ENCODE results near the gene MAMSTR. TPM values are rescaled to one million over a fixed set of nuclear protein-coding genes. Genes with fewer than 3 reads are reported as not detected.
"Not testable (repeated sequence)": the region's sequence is repeated elsewhere in the genome, so short reads cannot be mapped to it uniquely, and the experiment has no call there.

Gene MAMSTR, protein sequence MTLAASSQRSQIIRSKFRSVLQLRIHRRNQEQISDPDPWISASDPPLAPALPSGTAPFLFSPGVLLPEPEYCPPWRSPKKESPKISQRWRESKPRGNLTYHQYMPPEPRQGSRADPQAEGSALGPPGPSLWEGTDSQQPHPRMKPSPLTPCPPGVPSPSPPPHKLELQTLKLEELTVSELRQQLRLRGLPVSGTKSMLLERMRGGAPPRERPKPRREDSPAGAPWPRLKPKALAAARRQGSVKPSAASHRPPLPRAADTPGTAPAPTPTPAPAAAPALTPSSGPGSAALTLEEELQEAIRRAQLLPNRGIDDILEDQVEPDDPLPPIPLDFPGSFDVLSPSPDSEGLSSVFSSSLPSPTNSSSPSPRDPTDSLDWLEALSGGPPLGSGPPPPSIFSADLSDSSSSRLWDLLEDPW
- under 1 TPM; 0.64 to 0.67 TPM for total RNA-seq
- long read RNA-seq, partial matches to known transcripts, result 0 of 3 reads
- long read RNA-seq, other reads (novel, unspliced or antisense), result 3 of 3 reads

DNA sequence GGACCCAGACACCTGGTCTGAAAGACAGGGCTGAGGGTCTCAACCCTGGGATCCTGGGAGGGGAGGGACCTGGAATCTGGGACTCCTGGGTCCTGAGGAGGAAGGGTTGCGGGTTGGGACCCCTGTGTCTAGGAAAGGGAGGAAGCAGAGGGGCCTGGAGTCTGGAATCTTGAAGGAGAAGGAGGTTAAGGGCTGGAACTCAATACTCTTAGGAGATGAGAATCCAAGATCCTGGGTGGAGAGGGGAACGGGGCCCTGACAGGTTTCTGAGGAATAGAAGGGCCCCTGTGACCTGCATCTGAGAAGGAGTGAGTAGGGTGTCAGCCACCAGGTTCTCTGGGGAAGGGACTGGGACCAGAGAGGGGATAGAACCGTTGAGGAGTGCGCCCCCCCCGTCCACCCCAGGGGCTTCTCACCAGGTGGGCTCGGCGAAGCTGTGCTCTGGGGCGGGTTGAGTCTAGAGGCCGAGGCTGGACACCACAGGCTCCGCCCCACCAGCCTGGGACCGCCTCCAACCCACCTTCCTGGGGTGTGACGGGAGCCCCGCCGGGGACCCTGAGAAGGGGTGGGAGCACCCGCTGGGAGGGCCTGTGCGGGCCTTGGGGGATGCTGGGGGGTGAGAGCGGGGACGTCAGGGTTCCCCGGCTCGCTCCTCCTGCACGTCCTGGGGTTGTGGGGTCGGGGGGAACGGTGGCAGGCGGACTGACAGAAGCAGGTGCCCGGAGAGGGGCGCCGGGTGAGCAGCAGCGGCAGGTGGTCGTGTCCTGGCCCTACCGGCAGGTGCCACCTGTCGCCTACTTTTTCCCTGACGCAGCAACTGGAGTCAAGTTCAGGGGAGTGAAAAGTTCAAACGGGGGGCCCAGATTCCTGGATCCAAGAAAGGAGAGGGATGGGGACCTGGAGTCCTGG, at the start of gene MAMSTR:
MAMSTR (minus strand) TSS at position 463 of the 909 bp plus-strand sequence. CDS start 694 bp downstream, outside the sequence.
- intact Hi-C loops (cut with DNase I, micrococcal nuclease), result no loop called here
- no peak for ATAC-seq

DNA sequence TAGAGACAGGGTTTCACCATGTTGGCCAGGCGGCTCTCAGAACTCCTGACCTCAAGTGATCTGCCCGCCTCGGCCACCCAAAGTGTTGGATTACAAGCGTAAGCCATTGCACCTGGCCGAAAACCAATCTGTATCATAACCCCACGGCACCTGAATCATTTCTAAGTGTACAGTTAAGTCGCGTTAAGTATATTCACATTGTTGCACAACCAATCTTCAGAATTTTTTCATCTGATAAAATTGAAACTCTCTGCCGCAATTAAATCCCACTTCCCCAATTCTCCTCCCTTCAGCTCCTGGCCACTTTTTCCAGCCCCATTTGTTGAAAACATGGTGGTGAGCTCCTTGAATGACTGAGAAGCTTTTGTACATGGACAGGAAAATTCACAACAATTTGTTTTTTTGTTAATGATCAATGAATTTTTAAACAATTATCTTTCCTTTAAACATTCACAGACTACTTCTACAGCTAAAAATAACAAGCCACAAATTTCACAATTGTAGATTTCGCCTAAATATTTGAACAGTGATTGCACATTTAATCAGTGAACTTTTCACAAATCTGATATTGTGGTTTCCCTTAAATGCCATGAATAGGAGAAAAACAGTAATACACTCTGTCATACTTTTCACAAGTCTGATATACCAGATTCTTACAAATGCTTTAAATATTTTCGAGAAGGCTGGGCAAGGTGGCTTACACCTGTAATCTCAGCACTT, 49.6 kb upstream of the MAMSTR start:
- intact Hi-C loops (cut with DNase I, micrococcal nuclease), result no loop called here
- DNase-seq (no peak), ATAC-seq (no peak)

More for the DNA sequence above, at the start of gene MAMSTR:
- DNase-seq, result peak; percentile 33 to 36

DNA sequence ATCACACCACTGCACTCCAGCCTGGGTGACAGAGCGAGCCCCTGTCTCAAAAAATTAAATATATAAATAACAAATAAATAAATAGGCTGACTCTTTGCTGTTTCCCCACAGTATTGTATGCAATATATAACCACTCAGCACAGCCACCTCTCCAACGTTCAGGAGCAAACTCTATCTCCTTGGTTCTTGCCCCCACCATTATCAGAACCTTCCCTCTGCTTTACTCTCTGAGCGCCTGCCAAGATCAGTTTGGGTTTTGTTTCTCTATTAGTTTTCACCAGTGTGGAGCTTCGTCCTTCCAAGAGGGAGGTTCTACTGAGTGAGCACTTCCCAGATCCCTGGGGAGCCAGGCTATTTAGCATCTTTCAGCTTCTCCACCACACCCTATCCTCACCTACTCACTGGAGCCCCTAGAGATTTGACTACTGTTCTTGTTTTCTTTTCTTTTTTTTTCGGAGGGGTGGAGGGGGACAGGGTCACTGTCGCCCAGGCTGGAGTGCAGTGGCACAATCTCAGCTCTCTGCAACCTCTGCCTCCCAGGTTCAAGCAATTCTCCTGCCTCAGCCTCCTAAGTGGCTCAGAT, 48.7 kb upstream of the MAMSTR start:
- intact Hi-C loops (cut with DNase I, micrococcal nuclease), result not testable (repeated sequence)

DNA sequence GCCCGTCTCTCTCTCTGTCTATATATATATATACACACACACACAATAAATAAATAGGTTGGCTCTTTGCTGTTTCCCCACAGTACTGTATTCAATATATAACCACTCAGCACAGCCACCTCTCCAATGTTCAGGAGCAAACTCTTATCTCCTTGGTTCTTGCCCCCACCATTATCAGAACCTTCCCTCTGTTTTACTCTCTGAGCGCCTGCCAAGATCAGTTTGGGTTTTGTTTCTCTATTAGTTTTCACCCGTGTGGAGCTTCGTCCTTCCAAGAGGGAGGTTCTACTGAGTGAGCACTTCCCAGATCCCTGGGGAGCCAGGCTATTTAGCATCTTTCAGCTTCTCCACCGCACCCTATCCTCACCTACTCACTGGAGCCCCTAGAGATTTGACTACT, 46.3 kb upstream of the MAMSTR start:
- DNase-seq; ATAC-seq; intact Hi-C loops (cut with DNase I, micrococcal nuclease): not testable (repeated sequence)

More for the DNA sequence above, 48.7 kb upstream of the MAMSTR start:
- not testable (repeated sequence) for DNase-seq, ATAC-seq

DNA sequence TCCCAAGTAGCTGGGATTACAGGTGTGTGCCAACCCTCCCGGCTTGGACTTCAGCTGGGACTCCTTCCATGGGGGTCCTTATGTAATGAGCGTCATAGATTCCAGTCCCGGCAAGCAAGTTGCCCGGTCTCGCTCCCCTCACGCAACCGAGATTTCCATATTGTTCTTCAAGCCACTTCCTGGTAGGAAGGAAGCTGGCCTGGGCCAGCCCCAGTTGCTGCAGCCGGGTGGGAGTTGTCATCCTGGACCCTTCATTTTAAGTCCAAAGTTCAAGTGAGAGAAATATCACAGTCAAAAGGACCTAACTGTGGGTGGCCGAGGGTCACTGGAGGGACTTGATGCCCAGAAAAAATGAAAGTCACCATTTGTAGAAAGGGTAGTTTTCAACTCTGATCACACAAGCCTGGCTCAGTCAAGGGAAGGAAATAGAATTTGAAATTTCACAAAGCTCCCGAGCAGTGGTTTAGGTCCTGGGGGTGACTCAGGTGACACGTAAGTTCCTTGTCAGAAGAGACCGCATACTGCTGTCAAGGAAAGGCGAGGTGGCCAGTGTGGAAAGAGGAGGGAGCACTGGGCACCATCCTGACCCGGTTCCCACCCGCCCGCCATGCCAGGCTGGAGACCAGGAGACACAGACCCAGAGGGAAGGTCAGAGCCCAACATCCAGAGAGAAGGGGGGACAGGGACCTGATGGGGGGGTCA, 41.1 kb upstream of the MAMSTR start:
- ATAC-seq (no peak), DNase-seq (no peak)
- intact Hi-C loops (cut with DNase I, micrococcal nuclease), result no loop called here

DNA sequence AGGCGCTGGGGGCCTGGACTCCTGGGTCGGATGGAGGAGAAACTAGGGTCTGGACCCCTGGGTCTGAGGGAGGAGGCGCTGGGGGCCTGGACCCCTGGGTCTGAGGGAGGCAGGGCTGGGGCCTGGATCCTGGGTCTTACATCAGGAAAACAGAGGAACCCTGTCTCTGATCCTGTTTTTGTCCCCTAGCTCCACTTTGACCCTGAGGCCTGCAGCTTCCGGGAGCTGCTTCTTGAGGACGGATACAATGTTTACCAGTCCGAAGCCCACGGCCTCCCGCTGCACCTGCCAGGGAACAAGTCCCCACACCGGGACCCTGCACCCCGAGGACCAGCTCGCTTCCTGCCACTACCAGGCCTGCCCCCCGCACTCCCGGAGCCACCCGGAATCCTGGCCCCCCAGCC, 38.2 kb upstream of the MAMSTR start:
- ATAC-seq (no peak), DNase-seq (no peak)
- intact Hi-C loops (cut with DNase I, micrococcal nuclease), result no loop called here

DNA sequence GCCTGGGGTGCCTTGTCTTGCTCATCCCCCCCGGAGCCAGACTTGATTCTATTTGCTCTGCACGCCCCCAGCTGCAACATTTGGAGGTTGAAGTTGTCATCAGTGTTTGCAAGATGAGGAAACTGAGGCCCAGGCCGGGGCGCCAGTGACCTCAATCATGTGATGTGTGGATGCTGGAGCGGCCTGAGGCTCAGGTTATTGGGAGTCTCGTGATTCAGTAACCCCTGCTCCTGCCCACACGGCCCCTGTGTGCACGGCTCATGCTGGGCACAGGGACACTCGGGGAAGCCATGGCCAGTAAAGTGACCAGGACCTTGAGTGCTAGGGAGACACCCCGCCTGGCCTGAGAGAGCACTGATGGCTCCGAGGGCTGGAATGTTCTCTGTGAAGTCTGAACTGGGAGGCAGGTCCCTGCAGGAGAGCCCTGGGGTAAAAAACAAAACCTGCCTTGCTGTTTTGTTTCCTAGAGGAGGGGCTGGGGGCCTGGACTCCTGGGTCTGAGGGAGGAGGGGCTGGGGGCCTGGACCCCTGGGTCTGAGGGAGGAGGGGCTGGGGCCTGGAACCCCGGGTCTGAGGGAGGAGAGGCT, 37.7 kb upstream of the MAMSTR start:
- DNase-seq, result no peak

DNA sequence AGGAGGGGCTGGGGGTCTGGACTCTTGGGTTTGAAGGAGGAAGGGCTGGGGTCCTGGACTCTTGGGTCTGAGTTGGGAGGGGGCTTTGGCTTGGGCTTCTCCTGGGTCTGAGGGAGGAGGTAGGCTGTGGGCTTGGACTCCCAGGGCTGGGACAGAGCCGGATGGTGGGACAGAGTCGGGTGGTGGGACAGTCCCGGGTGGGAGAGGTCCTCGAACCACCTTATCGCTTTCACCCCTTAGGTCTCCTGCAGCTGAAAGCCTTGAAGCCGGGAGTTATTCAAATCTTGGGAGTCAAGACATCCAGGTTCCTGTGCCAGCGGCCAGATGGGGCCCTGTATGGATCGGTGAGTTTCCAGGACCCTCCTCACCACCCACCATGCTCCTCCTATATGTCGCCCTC, 37.2 kb upstream of the MAMSTR start:
- no peak for ATAC-seq
- no peak for DNase-seq
- intact Hi-C loops (cut with DNase I, micrococcal nuclease), result no loop called here

More for the DNA sequence above, 37.7 kb upstream of the MAMSTR start:
- no peak for ATAC-seq
- intact Hi-C loops (cut with DNase I, micrococcal nuclease), result no loop called here

DNA sequence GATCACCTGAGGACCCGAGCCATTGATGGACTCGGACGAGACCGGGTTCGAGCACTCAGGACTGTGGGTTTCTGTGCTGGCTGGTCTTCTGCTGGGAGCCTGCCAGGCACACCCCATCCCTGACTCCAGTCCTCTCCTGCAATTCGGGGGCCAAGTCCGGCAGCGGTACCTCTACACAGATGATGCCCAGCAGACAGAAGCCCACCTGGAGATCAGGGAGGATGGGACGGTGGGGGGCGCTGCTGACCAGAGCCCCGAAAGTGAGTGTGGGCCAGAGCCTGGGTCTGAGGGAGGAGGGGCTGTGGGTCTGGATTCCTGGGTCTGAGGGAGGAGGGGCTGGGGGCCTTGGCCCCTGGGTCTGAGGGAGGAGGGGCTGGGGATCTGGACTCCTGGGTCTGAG, 36.7 kb upstream of the MAMSTR start:
- DNase-seq, result no peak
- intact Hi-C loops (cut with DNase I, micrococcal nuclease), result no loop called here
- ATAC-seq, result no peak

DNA sequence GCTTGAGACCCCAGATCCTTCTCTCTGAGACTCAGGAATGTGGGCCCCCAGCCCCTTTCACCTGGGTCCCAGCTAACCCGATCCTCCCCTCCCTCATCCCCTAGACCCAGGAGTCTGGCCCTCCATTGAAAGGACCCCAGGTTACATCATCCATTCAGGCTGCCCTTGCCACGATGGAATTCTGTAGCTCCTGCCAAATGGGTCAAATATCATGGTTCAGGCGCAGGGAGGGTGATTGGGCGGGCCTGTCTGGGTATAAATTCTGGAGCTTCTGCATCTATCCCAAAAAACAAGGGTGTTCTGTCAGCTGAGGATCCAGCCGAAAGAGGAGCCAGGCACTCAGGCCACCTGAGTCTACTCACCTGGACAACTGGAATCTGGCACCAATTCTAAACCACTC, 36.3 kb upstream of the MAMSTR start:
- intact Hi-C loops (cut with DNase I, micrococcal nuclease), result no loop called here
- no peak for ATAC-seq
- DNase-seq, result no peak

DNA sequence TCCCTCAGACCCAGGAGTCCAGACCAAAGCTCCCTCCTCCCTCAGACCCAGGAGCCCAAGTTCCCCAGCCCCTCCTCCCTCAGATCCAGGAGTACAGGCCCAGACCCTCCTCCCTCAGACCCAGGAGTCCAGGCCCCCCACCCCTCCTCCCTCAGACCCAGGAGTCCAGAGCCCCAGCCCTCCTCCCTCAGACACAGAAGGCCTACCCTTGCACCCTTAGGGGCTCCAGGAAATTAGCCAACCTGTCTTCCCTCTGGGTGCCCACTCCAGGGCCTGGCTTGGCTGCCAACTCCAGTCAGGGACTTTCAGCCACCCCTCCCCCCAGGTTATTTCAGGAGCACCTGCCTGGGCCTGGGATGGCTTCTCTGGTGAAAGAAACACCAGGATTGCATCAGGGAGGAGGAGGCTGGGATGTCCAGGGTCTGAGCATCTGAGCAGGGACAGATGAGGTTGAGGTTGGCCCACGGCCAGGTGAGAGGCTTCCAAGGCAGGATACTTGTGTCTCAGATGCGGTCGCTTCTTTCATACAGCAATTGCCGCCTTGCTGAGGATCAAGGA, 35.6 kb upstream of the MAMSTR start, which contains the start of gene FGF21:
FGF21 (plus strand) TSS at position 441 of the 558 bp plus-strand sequence. CDS start 713 bp downstream, outside the sequence.
- intact Hi-C loops (cut with DNase I, micrococcal nuclease), result no loop called here
- DNase-seq, result no peak

DNA sequence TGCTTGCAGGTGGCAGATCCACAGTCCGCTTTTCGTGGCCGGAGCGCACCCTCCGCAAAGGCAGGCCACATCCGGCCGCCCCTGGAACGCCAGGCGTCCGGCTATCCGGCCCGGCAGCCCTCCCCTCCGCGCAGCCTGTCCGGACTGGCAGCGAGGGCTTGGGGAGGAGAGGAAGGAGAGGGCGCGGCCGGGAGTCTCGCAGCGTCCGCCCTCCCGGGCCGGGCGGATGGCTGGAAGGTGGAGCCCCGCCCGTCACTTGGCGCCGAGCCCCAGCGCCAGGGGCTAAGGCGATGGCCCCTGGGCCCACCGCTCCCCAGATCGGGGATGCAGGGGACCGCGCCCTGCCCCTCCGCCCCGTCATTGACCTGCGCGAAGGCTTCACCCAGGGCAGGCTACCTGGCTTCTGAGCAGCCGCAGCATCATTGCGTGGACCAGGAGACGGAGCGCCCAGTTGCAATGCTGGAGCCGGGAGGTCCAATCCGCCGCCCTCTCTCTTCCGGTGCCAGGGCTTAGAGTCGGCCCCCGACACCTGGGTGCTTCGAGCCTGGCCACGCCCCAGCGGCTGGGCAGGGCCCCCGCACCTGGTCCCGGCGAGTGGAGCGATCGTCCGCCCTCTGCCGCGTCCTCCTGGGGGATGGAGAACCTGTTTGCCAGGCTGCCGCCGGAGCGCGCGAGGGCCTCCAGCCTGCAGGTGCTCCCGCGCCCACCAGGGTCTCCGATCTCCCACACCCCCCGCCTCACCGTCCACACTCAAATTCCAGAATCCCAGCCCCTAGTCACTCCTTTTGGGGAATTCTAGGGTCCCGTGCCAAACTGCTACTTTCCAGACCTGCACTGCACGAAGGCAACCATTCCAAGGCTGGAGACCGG, 33.2 kb upstream of the MAMSTR start, which contains the start of gene FUT1:
FUT1 (minus strand) TSS at position 146 of the 870 bp plus-strand sequence. CDS start 1,360 bp downstream, outside the sequence.
- ATAC-seq, result peak; percentile 90
- DNase-seq, result peak; percentile 63 to 71
- intact Hi-C loops (cut with DNase I, micrococcal nuclease), result no loop called here

More for the DNA sequence above, 35.6 kb upstream of the MAMSTR start, which contains the start of gene FGF21:
- ATAC-seq, result no peak

DNA sequence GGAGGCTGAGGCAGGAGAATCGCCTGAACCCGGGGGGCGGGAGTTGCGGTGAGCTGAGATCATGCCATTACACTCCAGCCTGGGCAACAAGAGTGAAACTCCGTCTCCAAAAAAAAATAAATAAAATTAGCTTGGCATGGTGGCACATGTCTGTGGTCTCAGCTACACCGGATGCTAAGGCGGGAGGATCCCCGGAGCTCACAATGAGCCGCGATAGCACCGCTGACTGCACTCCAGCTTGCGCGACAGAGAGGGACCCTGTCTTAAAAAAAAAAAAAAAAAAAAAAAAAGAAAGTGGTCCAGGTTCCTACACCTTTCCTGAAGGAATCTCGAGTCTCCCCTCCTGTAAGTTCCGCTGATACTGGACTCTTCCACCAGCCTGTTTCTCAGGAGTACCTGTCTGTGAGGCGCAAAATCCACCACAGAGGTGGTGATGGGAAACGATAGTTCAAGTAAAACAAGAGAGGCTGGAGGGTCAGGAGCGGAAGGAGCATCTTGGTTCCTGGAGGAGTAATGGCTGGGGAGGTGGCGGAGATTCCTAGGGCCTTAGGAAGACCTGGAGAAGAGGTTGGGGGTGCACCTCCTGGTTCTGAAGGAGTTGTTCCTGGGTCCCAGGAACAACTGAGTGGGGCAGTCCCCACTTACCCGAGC, 32.4 kb upstream of the MAMSTR start:
- DNase-seq, result no peak
- no peak for ATAC-seq
- intact Hi-C loops (cut with DNase I, micrococcal nuclease), result no loop called here

DNA sequence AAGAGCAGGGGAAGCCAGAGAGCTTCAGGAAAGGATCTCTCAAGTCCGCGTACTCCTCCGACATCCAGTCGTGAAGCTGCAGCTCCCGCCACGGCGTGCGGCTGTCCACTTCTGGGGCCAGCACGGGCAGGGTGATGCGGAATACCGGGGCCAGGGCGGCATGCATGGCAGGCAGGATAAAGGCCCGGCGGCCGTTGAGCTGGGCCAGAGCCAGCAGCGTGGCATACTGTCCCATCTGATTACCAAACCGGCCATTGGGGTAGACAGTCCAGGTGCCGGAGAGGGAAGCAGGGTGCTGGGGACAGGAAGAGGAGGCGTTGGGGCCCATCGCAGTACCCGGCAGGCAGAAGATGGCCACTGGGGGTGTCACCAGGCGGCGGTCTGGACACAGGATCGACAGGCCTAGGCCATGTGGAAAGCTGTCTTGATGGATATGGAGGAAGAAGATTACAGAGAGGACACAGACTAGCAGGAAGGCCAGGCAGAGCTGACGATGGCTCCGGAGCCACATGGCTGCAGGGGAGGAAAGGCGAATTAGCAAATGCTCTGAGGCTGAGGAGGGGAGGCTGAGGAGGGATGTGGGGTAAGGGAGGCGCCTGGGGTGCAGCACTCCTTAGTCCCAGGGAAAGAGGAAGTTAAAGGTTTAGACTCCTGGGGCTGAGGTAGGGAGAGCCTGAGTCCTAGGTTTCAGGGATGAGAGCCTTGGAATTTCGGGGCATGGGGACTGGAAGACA, 31.4 kb upstream of the MAMSTR start:
- ATAC-seq (no peak), DNase-seq (no peak)
- intact Hi-C loops (cut with DNase I, micrococcal nuclease), result no loop called here

DNA sequence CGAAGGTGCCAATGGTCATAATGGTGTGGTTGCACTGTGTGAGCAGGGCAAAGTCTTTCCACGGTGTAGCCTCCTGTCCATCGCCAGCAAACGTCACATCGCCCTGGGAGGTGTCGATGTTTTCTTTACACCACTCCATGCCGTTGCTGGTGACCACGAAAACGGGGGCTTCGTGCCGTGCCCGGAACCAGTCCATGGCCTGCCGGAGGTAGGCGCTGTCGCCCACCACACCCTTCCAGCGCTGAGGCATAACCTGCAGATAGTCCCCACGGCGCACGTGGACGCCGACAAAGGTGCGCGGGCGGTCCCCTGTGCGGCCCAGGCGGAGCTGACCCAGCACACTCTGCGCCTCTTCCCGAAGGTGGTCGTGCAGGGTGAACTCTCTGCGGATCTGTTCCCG, 30.8 kb upstream of the MAMSTR start:
- intact Hi-C loops (cut with DNase I, micrococcal nuclease), result no loop called here
- ATAC-seq (no peak), DNase-seq (no peak)
